GM15510 (cell line): Measurements from ENCODE around the gene HCAR3.

ENCODE experiments used
- POLR2A ChIP-seq: IDR thresholded peaks from 3 replicates; pipeline ENCODE4 v1.6.1; 2011; ENCODE audit warnings: borderline replicate concordance; ENCODE audit not compliant: insufficient read length; ENCODE audit errors: extremely low read depth

The HCAR3 gene

GRCh38 chr12:122669397-122670070, 47.1 kb downstream of the HCAR3 start:
- TF ChIP-seq POLR2A = no peak

GRCh38 chr12:122668268-122668667, 48.3 kb downstream of the HCAR3 start:
- TF ChIP-seq POLR2A = no peak

GRCh38 chr12:122665759-122666158, 50.9 kb downstream of the HCAR3 start:
- no peak for TF ChIP-seq POLR2A

GRCh38 chr12:122665349-122665748, 51.3 kb downstream of the HCAR3 start:
- TF ChIP-seq POLR2A = no peak
